Activated naive CD8-positive, alpha-beta T cell treated with anti-CD3 and anti-CD28 coated beads, Interleukin-2, amount 10 ng/mL, durations not matched to agents 7 days and 5 days (primary cell): ENCODE results near the gene ZNF771. TPM values are rescaled to one million over a fixed set of nuclear protein-coding genes. Genes with fewer than 3 reads are reported as not detected.

Source experiments
- ATAC-seq: fragments of 150-1000 bp; cut with Tn5 transposase; one replicate; pipeline ENCODE4 v1.10.0; 2021; ENCODE audit warnings: low read depth, moderate library complexity
- POLR2A ChIA-PET: fragments of 350-600 bp; sonication (Branson Sonifier 250); formaldehyde crosslinking; loops from one replicate; lab custom pipeline; 2021; ENCODE audit warnings: antibody characterized with exemption; lab: Charles Lee
- DNase-seq: peaks from one replicate; pipeline ENCODE4 v3.0.0; 2021
- H3K27ac Mint-ChIP-seq: one replicate; pipeline ENCODE4 v1.8.0; 2022; ENCODE audit warnings: mild to moderate bottlenecking, mixed read lengths
- H3K27me3 Mint-ChIP-seq: one replicate; pipeline ENCODE4 v1.8.0; 2022; ENCODE audit warnings: mild to moderate bottlenecking, moderate library complexity, mixed read lengths
- H3K36me3 Mint-ChIP-seq: one replicate; pipeline ENCODE4 v1.8.0; 2021; ENCODE audit warnings: mild to moderate bottlenecking, mixed read lengths
- H3K4me1 Mint-ChIP-seq: one replicate; pipeline ENCODE4 v1.8.0; 2021; ENCODE audit warnings: mixed read lengths
- H3K4me3 Mint-ChIP-seq: one replicate; pipeline ENCODE4 v1.8.0; 2022; ENCODE audit warnings: mild to moderate bottlenecking, moderate library complexity, mixed read lengths
- H3K9me3 Mint-ChIP-seq: one replicate; pipeline ENCODE4 v1.8.0; 2021; ENCODE audit warnings: mixed read lengths
- total RNA-seq, 2 experiments: library from RNA; stranded (reverse); gene quantifications; one replicate each; pipeline ENCODE4 v1.2.3, GENCODE V29; 2021

ZNF771 gene
- total RNA-seq, 2 experiments from 2014 or later = 4.8 to 5.6 TPM

DNA sequence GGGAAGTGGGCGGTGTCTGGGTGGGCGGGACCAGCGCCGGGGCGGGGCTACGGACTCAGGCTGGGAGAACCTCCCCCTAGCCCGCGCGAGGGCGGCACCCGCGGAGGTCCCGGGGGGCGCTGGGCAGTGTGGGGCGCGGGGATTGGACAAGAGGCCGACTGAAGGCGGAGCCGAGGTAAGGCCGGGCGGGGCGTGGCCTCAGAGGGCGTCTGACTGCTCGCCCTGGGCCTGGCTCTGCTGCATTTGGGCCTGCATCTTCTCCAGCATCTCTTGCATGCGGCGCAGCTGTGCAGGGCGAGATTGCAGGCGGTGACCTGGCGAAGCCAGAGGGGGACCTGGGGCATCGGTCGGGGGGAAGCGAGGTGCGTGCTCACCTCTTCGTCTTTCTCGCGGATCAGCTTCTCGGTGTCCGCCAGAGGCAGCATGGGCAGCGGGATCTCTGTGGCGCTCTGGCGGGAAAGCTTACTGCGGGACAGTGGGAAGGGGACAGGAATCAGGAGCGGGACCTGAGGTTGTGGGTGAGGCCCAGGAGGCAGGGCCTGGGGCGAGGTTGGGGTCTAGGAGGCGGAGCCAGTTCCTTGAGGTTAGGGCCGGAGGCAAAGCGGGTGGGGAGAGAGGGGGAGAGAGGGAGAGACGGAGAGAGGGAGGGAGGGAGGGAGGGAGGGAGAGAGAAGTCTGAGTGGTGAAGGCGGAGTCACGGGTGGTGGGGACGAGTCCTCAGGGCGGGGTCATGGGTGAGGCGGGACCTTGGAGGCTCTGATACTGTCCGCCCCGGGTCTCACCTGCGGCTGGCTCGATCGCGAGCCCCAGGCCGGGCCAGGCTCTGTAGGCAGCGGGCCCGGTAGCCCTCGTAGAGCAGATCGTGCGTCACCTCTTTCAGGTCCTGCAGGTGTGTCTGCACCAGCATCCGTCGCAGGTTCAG lies 28.9 kb upstream of the ZNF771 start:
- peaks cover 33% of the 10 kb centered on the region for H3K4me1 Mint-ChIP-seq
- H3K27me3 Mint-ChIP-seq = no peaks in the 10 kb centered on the region
- DNase-seq (peak; percentile 99), ATAC-seq (peak; percentile 80)
- H3K36me3 Mint-ChIP-seq = peaks cover 22% of the 10 kb centered on the region
- peak overlapping the region; percentile 98 for H3K27ac Mint-ChIP-seq
- no peaks in the 10 kb centered on the region for H3K9me3 Mint-ChIP-seq
- H3K4me3 Mint-ChIP-seq = peak overlapping the region; percentile 93
- POLR2A ChIA-PET = interaction anchor here (0.6 to 8.3 kb wide), 9 partner anchors 9 to 302 kb away, joined by 3 to 74 read pairs (median 5); partner anchors contain the start of genes PPP4C, ZNF48 and ZNF771

DNA sequence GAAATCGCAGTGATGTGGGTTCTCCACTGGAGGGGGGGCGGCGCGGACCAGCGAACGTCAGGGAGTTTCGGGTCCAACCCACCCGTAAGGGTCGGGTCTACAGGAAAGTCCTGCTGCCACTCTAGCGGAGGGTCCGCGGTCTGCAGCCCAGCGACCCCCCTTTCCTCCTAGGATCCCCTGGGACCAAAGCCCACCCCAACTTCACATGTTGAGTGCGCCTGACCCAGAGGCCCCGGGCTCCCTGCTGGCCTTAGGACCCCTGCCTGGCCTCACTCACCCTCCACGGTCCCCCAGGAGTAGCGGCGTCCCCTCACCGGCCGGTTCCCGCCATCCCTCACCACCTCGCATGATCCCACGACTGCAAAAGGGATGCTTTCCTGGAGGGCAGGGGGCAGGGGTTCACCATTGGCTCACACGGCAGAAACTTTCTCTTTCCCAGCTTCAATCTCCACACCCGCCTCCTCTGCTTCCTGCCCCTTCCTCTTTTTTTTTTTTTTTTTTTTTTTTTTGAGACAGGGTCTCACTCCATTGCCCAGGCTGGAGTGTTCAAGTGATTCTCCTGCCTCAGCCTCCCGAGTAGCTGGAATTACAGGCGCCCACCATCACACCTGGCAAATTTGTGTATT lies 28.1 kb upstream of the ZNF771 start:
- POLR2A ChIA-PET = interaction anchor here (0.7 to 8.3 kb wide), 3 partner anchors 11 to 384 kb away, joined by 3 to 74 read pairs (median 6); partner anchors contain the start of genes HIRIP3 and ZNF48
- DNase-seq (no peak), ATAC-seq (no peak)
- H3K4me1 Mint-ChIP-seq = peaks cover 37% of the 10 kb centered on the region
- H3K36me3 Mint-ChIP-seq = peaks cover 25% of the 10 kb centered on the region
- H3K27ac Mint-ChIP-seq = peak overlapping the region; percentile 98
- no peaks in the 10 kb centered on the region for H3K9me3 Mint-ChIP-seq
- H3K4me3 Mint-ChIP-seq = peak overlapping the region; percentile 93
- no peaks in the 10 kb centered on the region for H3K27me3 Mint-ChIP-seq

DNA sequence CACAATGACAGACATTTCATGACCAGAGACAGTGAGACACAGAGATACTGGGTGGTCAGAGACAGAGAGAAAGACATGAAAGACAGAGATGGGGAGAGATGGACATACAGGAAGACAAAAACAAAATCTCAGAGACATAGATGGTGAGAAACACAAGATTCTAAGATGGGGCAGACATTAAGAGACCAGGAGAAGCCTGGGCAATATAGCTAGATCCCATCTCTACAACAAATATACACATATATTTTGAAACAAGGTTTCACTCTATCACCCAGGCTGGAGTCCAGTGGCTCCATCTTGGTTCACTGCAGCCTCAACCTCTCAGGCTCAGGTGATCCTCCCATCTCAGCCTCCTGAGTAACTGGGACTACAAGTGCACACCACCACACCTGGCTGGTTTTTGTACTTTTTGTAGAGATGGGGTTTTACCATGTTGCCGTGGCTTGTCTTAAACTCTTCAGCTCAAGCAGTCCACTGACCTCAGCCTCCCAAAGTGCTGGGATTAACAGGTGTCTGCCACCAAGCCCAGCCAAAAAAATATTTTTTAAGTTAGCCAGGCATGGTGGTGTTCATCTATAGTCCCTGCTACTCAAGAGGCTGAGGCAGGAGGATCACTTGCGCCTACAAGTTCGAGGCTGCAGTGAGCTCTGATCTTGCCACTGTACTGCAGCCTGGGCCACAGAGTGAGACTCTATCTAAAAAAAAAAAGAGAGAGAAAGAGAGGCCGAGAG lies 27.2 kb upstream of the ZNF771 start:
- H3K4me1 Mint-ChIP-seq = peaks cover 37% of the 10 kb centered on the region
- H3K9me3 Mint-ChIP-seq = no peaks in the 10 kb centered on the region
- peaks cover 25% of the 10 kb centered on the region for H3K36me3 Mint-ChIP-seq
- H3K27ac Mint-ChIP-seq = peak overlapping the region; percentile 98
- DNase-seq (no peak), ATAC-seq (no peak)
- H3K4me3 Mint-ChIP-seq = peak overlapping the region; percentile 93
- POLR2A ChIA-PET = interaction anchor here (0.7 to 8.3 kb wide), 7 partner anchors 10 to 385 kb away, joined by 3 to 74 read pairs (median 3); partner anchors contain the start of genes HIRIP3, TBC1D10B, ZNF48 and ZNF771
- H3K27me3 Mint-ChIP-seq = no peaks in the 10 kb centered on the region

DNA sequence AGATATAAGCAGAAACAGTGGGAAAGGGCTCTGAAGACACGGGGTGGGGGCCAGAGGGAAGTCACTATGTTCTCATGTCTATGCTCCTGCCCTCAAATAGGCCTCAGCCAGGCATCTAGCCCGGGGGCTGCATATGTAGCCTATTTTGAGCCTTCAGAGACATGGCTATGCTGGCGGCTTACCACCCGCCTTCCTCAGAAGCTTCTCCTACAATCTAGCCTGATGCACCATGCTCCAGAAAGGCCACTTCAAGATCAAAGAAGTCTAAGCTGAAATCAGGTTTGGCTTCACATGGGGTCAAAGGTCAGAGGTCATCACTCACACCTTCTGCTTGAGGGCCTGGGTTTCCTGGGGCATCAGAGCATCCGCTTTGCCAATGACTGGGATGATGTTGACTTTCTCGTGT lies 26.6 kb upstream of the ZNF771 start:
- peaks cover 2% of the 10 kb centered on the region for H3K9me3 Mint-ChIP-seq
- peak overlapping the region; percentile 98 for H3K27ac Mint-ChIP-seq
- no peaks in the 10 kb centered on the region for H3K27me3 Mint-ChIP-seq
- H3K36me3 Mint-ChIP-seq = peaks cover 25% of the 10 kb centered on the region
- ATAC-seq (no peak), DNase-seq (peak; percentile 37)
- H3K4me1 Mint-ChIP-seq = peaks cover 37% of the 10 kb centered on the region
- H3K4me3 Mint-ChIP-seq = peak overlapping the region; percentile 93
- POLR2A ChIA-PET = interaction anchor here (0.8 to 8.3 kb wide), 6 partner anchors 10 to 92 kb away, joined by 3 to 74 read pairs (median 6); partner anchors contain the start of genes ITGAL, TBC1D10B, ZNF48 and ZNF771

DNA sequence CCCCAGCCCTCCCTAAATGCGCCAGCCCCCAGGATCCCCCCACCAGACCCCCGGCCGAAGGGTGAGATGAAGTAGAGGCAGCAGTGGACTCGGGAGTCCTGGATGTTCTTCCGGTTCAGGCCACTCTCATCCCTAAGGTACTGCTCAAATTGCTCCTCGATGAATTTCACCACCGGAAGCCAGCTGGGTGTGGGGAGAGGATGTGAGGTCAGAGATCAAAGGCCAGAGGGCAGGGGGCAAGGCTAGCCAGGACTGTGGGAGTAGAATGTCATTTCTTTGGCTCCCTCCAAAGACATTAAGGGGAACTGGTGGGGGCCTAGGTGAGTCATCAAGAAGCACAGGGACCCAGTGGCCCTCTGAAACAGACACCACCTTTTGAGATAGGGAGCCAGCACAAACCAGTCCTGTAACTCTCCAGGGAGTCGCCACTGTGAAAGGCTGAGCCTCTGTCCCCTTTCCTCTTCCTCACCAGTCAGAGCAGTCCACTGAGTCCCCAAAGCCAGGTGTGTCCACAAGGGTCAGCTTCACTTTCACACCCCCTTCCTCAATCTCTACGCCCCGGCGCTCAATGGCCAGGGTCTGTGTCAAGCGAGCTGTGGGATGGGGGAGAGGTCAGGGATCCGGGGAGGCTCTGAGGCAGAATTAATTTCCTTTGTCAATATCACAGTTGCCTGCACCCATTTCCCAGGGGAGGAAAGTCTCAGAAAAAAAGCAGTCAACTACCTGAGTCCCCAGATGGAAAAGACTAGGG lies 25.9 kb upstream of the ZNF771 start:
- POLR2A ChIA-PET = interaction anchor here (1.2 to 8.3 kb wide), 10 partner anchors 11 to 279 kb away, joined by 3 to 74 read pairs (median 12); partner anchors contain the start of genes ITGAL, TBC1D10B, ZNF48 and ZNF771
- H3K4me1 Mint-ChIP-seq = peaks cover 37% of the 10 kb centered on the region
- peak; percentile 56 for DNase-seq
- peak overlapping the region; percentile 93 for H3K4me3 Mint-ChIP-seq
- H3K27ac Mint-ChIP-seq = peak overlapping the region; percentile 98
- peaks cover 2% of the 10 kb centered on the region for H3K9me3 Mint-ChIP-seq
- H3K36me3 Mint-ChIP-seq = peaks cover 25% of the 10 kb centered on the region
- H3K27me3 Mint-ChIP-seq = no peaks in the 10 kb centered on the region
- no peak for ATAC-seq

DNA sequence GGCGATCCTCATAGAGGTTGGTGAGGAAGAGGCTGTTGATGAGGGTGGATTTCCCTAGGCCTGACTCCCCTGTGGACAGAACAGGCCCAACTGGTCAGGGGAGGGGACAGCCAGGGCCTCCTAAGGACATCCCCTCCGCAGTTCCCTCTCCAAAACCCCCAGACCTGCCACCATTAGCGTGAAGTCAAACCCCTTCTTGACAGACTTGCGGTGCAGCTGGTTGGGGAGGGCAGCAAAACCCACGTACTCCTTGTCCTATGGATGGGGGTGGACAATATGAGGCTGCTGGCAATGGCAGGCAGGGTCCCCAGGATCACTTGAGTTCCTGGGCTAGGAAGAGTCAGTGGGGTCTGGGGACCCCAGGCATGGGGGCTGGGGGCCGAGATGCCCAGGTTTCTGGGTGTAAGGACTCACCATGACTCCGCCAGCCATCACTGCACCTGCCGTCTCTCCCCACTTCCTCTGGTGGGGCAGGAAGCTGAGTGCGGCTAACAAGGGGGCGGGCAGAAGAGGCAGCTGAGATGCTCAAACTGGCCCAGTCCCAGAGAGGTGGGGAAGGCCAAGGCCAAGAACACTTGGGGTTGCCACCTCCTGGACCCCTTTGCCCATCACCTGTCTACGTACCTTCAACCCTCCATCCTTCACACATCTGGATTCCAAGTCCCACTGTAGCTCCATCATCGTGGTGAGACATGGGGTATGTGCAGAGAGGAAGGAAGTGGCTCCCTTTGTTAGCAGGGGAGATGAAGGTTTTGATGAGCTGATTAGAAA lies 25.1 kb upstream of the ZNF771 start, which contains the start of gene SEPTIN1:
TSS of gene SEPTIN1 (minus strand) at position 451 of the 771 bp plus-strand sequence. CDS start at position 432, 19 bp downstream.
- POLR2A ChIA-PET = interaction anchor here (0.6 to 8.3 kb wide), 28 partner anchors 8 to 1435 kb away, joined by 3 to 74 read pairs (median 4); partner anchors contain the start of genes CD2BP2, CORO1A, ITGAL and TBC1D10B
- Mint-ChIP-seq H3K4me1 (peaks cover 35% of the 10 kb centered on the region), H3K36me3 (peaks cover 25% of the 10 kb centered on the region), H3K27ac (peak within 1 kb of the TSS; percentile 98), H3K27me3 (no peaks in the 10 kb centered on the region), H3K9me3 (peaks cover 2% of the 10 kb centered on the region), H3K4me3 (peak within 1 kb of the TSS; percentile 93)
- peak; percentile 84 for DNase-seq
- peak; percentile 46 for ATAC-seq

DNA sequence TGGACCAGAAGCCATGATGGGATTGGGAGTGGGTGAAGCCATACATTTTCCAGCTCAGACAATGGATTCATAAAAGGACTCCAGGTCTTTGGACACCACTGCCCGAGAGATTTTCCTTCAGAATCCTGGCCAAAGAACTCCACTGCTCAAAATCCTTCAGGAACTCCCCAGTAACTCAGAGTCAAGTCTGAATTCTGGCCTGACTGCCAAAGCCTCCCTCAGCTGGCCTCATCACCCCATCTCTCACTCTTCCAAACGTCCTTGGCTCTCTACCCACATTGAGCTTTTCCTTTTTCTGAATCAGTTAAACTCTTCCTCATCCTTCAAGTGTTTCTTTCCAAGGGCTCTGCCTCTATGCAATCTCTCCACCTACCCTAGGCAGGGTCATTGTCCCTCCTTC lies 23.9 kb upstream of the ZNF771 start:
- Mint-ChIP-seq H3K9me3 (peaks cover 2% of the 10 kb centered on the region), H3K27me3 (no peaks in the 10 kb centered on the region), H3K36me3 (peaks cover 22% of the 10 kb centered on the region), H3K27ac (peak overlapping the region; percentile 98), H3K4me3 (peak overlapping the region; percentile 93), H3K4me1 (peaks cover 31% of the 10 kb centered on the region)
- DNase-seq (no peak), ATAC-seq (no peak)
- POLR2A ChIA-PET = interaction anchor here (1.0 to 8.3 kb wide), 12 partner anchors 10 to 294 kb away, joined by 3 to 74 read pairs (median 8); partner anchors contain the start of genes CORO1A, TBC1D10B, TBX6 and ZNF48

DNA sequence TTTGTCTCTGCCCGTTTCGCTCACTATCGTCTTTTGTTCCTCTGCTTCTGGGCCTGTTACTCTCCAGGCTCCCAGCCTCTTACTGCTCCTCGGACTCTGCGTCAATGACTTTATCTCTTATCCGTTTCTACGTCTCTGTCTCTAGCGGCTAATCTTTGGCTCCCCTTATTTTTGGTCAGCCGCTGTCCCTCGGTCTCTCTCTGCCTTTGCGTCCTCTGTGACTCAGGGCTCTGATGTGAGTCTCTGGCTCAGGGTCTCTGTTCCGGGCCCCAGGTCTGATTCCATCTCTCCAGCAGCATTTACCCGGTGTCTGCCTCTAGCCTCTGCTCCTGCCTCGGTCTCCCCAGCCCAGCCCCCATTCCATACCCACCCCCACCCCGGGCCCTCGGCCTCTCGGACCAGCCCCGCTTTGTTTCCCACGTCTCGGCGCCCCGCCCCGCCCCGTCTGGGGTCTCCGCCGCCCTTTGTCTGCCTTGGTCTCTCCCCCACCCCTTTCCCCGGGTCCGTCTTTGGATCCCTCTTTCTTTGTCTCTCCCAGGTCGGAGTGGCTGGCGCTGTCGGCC lies 12.7 kb upstream of the ZNF771 start:
- Mint-ChIP-seq H3K9me3 (no peaks in the 10 kb centered on the region), H3K27ac (peak overlapping the region; percentile 82), H3K27me3 (no peaks in the 10 kb centered on the region), H3K4me1 (peaks cover 30% of the 10 kb centered on the region), H3K36me3 (peaks cover 10% of the 10 kb centered on the region), H3K4me3 (peak overlapping the region; percentile 94)
- no peak for DNase-seq
- ATAC-seq = no peak
- POLR2A ChIA-PET = interaction anchor here (0.8 to 4.2 kb wide), 8 partner anchors 12 to 64 kb away, joined by 3 to 74 read pairs (median 4); partner anchors contain the start of genes CD2BP2, SEPTIN1, TBC1D10B and ZNF771

DNA sequence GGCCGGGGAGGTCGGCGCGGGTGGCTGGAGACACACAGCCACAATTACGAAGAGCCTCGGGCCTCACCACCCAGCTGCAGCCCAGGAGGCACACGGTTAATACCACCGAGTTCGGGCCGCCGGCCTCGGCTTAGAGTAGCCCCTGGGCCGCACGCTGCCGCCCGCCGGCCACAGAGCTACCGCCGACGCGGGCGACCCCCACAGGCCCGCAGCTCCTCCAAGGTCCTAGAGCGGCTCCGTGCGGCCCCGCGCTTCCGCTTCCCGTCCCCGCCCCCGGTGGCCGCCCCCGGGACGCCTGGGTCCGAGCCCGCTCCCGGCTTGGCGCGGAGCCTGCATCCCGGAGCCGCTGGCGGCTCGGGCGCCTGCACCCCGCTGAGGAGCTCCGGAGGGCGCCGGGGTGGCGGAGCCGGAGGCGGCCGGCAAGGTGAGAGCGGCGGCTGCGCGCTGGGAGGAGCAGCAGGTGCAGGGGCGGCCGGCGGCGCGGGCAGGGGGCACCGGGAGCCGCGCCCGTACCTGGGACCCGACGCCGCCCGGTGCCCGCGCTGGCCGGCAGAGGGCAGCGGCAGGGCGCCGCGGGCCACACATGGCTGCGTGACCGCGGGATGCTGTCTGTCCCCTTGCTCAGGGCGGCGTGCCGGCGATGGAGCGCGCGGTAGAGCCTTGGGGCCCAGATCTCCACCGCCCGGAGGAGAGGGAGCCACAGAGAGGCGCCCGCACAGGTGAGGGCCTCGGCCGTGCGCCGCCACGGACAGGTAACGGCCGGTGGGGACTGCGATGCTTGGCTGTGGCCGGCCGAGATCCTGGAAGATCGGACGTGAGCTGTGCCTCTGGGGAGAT lies 12.0 kb upstream of the ZNF771 start, which contains the start of gene ZNF48:
TSS of gene ZNF48 (plus strand) at position 266 of the 837 bp plus-strand sequence. CDS start at position 641, 375 bp downstream.
- Mint-ChIP-seq H3K27ac (peak within 1 kb of the TSS; percentile 82), H3K9me3 (no peaks in the 10 kb centered on the region), H3K27me3 (no peaks in the 10 kb centered on the region), H3K36me3 (peaks cover 10% of the 10 kb centered on the region), H3K4me1 (peaks cover 34% of the 10 kb centered on the region), H3K4me3 (peak within 1 kb of the TSS; percentile 94)
- POLR2A ChIA-PET = interaction anchor here (0.5 to 4.2 kb wide), 14 partner anchors 12 to 330 kb away, joined by 3 to 74 read pairs (median 4); partner anchors contain the start of genes ALDOA, CD2BP2, CORO1A and DCTPP1
- ATAC-seq (peak; percentile 75), DNase-seq (peak; percentile 79)

DNA sequence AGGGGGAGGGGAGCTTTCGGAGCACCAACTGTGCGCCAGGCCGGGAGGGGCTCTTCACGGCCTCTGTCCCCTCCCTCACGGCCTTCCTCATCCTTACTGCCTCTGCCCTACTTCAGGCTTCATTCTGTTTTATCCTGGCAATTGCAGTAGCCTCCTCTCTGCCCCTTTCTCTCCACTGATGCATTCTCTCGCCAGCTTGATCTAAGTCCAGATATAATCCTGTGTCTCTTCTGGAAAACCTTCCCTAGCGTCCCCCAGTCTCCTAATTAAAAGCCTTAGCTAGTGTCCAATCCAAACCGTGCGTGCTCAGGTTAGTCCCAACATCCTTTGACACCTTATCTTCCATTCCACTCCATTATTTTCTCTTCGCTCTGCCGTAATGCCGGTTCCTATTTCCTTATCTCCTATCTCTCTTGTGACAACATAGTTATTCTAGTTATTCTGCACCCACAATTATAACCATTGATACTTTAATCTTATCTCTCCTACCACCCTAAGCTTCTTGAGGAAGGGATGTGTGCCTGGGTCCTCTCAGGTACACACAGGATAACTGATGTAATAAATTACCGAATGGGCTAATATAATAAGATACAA lies 11.3 kb upstream of the ZNF771 start:
- no peaks in the 10 kb centered on the region for H3K27me3 Mint-ChIP-seq
- no peaks in the 10 kb centered on the region for H3K9me3 Mint-ChIP-seq
- peak overlapping the region; percentile 94 for H3K4me3 Mint-ChIP-seq
- peaks cover 37% of the 10 kb centered on the region for H3K4me1 Mint-ChIP-seq
- peak overlapping the region; percentile 66 for H3K27ac Mint-ChIP-seq
- DNase-seq = no peak
- H3K36me3 Mint-ChIP-seq = peaks cover 10% of the 10 kb centered on the region
- ATAC-seq = peak; percentile 1
- POLR2A ChIA-PET = interaction anchor here (0.6 to 4.2 kb wide), 12 partner anchors 12 to 376 kb away, joined by 3 to 74 read pairs (median 4); partner anchors contain the start of genes ALDOA, CD2BP2, DCTPP1 and SEPTIN1
